Measurements from ENCODE around the gene ECPAS.

The ECPAS gene

DNA sequence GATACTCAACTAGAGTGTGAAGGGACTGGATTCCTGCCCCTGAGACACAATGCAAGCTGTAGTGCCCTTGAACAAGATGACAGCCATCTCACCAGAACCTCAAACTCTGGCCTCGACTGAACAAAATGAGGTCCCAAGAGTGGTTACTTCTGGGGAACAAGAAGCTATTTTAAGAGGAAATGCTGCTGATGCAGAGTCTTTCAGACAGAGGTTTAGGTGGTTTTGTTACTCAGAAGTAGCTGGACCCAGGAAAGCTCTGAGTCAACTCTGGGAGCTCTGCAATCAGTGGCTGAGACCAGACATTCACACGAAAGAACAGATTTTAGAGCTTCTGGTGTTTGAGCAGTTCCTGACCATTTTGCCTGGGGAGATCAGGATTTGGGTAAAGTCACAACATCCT, 43.2 kb upstream of the ECPAS start:
- TF ChIP-seq, protein P1, sequence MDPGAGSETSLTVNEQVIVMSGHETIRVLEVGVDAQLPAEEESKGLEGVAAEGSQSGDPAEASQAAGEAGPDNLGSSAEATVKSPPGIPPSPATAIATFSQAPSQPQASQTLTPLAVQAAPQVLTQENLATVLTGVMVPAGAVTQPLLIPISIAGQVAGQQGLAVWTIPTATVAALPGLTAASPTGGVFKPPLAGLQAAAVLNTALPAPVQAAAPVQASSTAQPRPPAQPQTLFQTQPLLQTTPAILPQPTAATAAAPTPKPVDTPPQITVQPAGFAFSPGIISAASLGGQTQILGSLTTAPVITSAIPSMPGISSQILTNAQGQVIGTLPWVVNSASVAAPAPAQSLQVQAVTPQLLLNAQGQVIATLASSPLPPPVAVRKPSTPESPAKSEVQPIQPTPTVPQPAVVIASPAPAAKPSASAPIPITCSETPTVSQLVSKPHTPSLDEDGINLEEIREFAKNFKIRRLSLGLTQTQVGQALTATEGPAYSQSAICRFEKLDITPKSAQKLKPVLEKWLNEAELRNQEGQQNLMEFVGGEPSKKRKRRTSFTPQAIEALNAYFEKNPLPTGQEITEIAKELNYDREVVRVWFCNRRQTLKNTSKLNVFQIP (CRISPR knock-in tag; IDR thresholded peaks at IDR 0.05; ENCODE audit: borderline replicate concordance, low read depth) = no peak
- TF ChIP-seq CSDC2 (CRISPR knock-in tag; IDR thresholded peaks at IDR 0.05) = no peak
- no peak for TF ChIP-seq ZFP3 (CRISPR knock-in tag; IDR thresholded peaks at IDR 0.05)
- TF ChIP-seq ZC3H10 (CRISPR knock-in tag; IDR thresholded peaks at IDR 0.05) = no peak
- TF ChIP-seq GLIS3 (CRISPR knock-in tag; IDR thresholded peaks at IDR 0.05) = no peak
- TF ChIP-seq ESRRG (CRISPR knock-in tag; IDR thresholded peaks at IDR 0.05) = no peak
- TF ChIP-seq, protein P2, sequence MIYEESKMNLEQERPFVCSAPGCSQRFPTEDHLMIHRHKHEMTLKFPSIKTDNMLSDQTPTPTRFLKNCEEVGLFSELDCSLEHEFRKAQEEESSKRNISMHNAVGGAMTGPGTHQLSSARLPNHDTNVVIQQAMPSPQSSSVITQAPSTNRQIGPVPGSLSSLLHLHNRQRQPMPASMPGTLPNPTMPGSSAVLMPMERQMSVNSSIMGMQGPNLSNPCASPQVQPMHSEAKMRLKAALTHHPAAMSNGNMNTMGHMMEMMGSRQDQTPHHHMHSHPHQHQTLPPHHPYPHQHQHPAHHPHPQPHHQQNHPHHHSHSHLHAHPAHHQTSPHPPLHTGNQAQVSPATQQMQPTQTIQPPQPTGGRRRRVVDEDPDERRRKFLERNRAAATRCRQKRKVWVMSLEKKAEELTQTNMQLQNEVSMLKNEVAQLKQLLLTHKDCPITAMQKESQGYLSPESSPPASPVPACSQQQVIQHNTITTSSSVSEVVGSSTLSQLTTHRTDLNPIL (CRISPR knock-in tag; IDR thresholded peaks at IDR 0.05; ENCODE audit: low read depth) = no peak
- TF ChIP-seq, protein P3, sequence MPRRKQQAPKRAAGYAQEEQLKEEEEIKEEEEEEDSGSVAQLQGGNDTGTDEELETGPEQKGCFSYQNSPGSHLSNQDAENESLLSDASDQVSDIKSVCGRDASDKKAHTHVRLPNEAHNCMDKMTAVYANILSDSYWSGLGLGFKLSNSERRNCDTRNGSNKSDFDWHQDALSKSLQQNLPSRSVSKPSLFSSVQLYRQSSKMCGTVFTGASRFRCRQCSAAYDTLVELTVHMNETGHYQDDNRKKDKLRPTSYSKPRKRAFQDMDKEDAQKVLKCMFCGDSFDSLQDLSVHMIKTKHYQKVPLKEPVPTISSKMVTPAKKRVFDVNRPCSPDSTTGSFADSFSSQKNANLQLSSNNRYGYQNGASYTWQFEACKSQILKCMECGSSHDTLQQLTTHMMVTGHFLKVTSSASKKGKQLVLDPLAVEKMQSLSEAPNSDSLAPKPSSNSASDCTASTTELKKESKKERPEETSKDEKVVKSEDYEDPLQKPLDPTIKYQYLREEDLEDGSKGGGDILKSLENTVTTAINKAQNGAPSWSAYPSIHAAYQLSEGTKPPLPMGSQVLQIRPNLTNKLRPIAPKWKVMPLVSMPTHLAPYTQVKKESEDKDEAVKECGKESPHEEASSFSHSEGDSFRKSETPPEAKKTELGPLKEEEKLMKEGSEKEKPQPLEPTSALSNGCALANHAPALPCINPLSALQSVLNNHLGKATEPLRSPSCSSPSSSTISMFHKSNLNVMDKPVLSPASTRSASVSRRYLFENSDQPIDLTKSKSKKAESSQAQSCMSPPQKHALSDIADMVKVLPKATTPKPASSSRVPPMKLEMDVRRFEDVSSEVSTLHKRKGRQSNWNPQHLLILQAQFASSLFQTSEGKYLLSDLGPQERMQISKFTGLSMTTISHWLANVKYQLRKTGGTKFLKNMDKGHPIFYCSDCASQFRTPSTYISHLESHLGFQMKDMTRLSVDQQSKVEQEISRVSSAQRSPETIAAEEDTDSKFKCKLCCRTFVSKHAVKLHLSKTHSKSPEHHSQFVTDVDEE (CRISPR knock-in tag; IDR thresholded peaks at IDR 0.05) = no peak
- TF ChIP-seq OSR1 (CRISPR knock-in tag; IDR thresholded peaks at IDR 0.05) = no peak
- TF ChIP-seq, protein P4, sequence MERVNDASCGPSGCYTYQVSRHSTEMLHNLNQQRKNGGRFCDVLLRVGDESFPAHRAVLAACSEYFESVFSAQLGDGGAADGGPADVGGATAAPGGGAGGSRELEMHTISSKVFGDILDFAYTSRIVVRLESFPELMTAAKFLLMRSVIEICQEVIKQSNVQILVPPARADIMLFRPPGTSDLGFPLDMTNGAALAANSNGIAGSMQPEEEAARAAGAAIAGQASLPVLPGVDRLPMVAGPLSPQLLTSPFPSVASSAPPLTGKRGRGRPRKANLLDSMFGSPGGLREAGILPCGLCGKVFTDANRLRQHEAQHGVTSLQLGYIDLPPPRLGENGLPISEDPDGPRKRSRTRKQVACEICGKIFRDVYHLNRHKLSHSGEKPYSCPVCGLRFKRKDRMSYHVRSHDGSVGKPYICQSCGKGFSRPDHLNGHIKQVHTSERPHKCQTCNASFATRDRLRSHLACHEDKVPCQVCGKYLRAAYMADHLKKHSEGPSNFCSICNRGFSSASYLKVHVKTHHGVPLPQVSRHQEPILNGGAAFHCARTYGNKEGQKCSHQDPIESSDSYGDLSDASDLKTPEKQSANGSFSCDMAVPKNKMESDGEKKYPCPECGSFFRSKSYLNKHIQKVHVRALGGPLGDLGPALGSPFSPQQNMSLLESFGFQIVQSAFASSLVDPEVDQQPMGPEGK (CRISPR knock-in tag; IDR thresholded peaks at IDR 0.05; ENCODE audit: borderline replicate concordance) = no peak
- no peak for TF ChIP-seq ZNF8 (CRISPR knock-in tag; IDR thresholded peaks at IDR 0.05)

DNA sequence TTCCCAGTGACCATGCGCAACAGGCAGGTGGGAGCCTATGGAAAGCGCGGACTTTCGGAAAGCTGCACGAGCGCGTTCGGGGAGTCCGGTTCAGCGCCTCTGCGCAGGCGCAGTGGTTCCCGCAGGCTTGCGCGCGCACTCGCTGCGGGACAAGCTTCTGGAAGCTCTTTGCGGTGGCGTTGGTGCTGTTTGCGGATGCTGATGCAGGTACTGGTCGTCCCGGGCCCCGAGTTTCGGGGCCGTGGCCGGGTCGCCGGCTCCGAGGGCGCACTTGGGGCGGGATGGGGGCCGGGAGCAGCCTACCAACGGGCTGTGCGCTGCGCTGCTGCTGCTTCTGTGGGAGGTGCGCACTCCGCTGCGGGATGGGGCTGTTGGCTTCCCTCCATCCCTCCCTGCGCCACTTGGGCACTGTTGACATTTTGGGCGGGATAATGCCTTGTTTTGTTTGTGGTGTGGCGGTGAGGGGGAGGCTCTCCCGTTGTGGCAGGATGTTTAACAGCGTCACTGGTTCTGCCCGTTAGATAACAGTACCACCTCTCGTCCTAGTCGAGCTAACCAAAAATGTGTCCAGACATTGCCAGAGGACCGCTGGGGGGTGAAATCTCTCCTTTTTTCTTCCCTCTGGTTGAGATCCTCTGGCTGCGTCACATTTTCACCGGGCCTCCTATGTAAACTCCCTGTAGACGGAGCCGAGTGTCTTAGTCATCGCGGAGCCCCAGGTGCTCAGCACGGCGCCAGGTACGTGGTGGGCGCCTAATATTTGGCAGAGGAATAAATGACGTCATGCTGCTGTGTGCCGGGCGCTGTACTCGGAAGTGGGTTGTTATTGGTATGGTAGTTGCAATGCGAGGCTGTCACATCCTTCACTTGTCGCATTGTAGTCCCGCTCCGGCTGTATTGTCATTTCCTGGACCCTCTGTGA, 41.1 kb upstream of the ECPAS start, which contains the start of gene ZNF483:
ZNF483 (plus strand) TSS at position 124 of the 922 bp plus-strand sequence. CDS start 2,217 bp downstream, outside the sequence.
- ATAC-seq = peak; percentile 95
- TF ChIP-seq ZNF8 (CRISPR knock-in tag; IDR thresholded peaks at IDR 0.05) (no peak), CSDC2 (CRISPR knock-in tag; IDR thresholded peaks at IDR 0.05) (no peak), TCF4 (CRISPR knock-in tag; IDR thresholded peaks at IDR 0.05; ENCODE audit: borderline replicate concordance) (no peak), TOX (CRISPR knock-in tag; IDR thresholded peaks at IDR 0.05; ENCODE audit: borderline replicate concordance) (no peak), ISL1 (CRISPR knock-in tag; IDR thresholded peaks at IDR 0.05) (no peak), BACH2 (CRISPR knock-in tag; IDR thresholded peaks at IDR 0.05; ENCODE audit: borderline replicate concordance) (no peak), ZNF565 (CRISPR knock-in tag; conservative IDR thresholded peaks at IDR 0.05; ENCODE audit: low read depth) (no peak), OSR1 (CRISPR knock-in tag; IDR thresholded peaks at IDR 0.05) (no peak), PPARA (CRISPR knock-in tag; IDR thresholded peaks at IDR 0.05; ENCODE audit: borderline replicate concordance) (no peak), ZFP30 (CRISPR knock-in tag; IDR thresholded peaks at IDR 0.05) (no peak), SNAI2 (CRISPR knock-in tag; IDR thresholded peaks at IDR 0.05) (no peak), RARB (CRISPR knock-in tag; IDR thresholded peaks at IDR 0.05) (no peak), ARNTL (CRISPR knock-in tag; IDR thresholded peaks at IDR 0.05; ENCODE audit: borderline replicate concordance, low read depth) (no peak)
- TF ChIP-seq, protein P3 (CRISPR knock-in tag; IDR thresholded peaks at IDR 0.05) = no peak
- TF ChIP-seq, protein P4 (CRISPR knock-in tag; IDR thresholded peaks at IDR 0.05; ENCODE audit: borderline replicate concordance) = no peak

More for the DNA sequence above, 43.2 kb upstream of the ECPAS start:
- no peak for ATAC-seq
